Activated CD8-positive, alpha-beta memory T cell treated with anti-CD3 and anti-CD28 coated beads for 4 hours (primary cell): ENCODE measurements around the gene NCAPH2.
A peak's percentile ranks its signal among the peaks of the same experiment; 100 is the strongest.

Experiments used
- DNase-seq, 2 donors: peaks; one replicate each; pipeline ENCODE4 v3.0.0-alpha.2; 2020; ENCODE audit warnings: low read depth in 2 of 2

Gene NCAPH2

GRCh38 chr22:50507991-50508884 is at the start of gene NCAPH2:
Gene NCAPH2 (plus strand): TSS chr22:50508224. CDS start chr22:50508338, 114 bp downstream.
- DNase-seq = peak; percentile 96 to 97

GRCh38 chr22:50459016-50459415 is 49.0 kb upstream of the NCAPH2 start:
- no peak for DNase-seq

DNA sequence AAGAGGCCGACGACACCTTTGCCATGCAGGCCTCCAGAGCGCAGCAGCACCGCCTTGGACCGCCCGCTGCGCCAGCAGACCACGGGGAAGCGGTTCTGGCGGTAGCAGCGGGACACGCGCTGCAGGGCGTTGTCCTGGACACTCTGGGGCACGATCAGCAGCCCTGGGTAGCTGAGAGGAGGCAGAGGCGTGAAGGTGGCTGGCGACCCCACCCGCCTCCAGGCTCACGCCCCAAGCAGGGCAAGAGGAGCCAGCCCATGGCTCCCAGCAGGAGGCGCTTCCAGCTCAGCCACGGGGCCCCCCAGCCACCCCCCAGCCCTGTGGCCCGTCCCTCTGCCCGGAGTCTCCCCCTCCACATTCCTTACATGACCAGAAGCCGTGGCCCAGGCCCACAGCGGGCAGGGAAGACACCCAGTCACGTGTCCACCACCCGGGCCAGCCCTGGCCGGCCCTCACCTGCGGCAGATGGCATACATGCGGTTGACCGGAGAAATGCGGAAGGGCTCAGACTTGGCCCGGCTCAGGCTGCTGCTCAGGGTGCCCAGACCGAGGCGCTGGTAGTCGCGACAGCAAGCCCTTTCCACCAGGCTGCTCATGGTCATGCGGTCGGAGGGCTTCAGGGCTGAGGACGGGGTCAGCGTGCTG is 48.4 kb upstream of the NCAPH2 start:
- no peak for DNase-seq

- DNase-seq = no peak
Measured at GRCh38 chr22:50460938-50461337, 47.1 kb upstream of the NCAPH2 start.

DNA sequence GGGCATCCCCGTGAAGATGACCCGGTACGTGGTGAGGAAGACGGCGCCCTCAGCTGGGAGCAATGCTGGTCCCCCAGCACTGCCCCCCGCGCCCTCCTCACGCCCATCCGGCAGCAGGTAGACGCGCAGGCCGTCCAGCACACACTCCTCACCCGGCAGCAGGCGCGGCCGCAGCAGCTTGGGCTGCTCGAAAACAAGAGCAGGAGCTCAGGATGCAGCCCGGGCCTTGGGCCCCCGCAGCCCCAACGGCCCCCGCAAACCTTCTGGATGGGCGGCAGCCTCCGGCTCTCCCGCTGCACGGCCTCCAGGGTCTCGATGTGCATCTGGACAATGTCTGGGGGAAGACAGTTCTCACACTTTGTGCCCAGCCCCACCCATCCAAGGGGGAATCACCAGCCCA is 46.5 kb upstream of the NCAPH2 start:
- DNase-seq = no peak

DNA sequence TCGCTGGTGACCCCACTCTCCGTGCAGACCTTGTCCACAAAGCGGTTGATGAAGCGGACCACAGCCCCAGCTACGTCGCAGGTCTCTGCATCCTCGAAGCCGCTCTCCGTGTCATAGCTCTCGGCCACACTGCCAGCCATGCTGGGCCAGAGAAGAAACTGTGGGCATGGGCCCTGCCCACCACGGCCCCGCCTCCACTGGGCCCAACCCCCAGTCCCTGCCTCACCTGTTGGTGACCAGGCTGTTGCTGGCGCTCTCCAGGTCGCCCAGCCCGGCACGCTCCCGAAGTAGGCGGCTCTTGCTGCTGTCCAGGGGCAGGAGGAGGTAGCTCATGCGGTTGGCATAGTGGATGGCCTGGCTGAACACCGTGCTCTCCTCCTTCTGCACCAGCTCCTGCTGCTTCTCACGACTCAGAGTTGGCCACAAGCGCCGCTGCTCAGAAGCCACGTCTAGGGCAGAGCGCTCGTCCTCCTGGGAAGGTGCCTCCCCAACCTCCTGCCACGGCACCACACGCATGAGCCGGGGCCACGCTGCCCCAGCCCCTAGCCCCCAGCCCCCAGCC is 46.0 kb upstream of the NCAPH2 start:
- no peak for DNase-seq

- no peak for DNase-seq
Measured at GRCh38 chr22:50463188-50463900, 44.7 kb upstream of the NCAPH2 start.

DNA sequence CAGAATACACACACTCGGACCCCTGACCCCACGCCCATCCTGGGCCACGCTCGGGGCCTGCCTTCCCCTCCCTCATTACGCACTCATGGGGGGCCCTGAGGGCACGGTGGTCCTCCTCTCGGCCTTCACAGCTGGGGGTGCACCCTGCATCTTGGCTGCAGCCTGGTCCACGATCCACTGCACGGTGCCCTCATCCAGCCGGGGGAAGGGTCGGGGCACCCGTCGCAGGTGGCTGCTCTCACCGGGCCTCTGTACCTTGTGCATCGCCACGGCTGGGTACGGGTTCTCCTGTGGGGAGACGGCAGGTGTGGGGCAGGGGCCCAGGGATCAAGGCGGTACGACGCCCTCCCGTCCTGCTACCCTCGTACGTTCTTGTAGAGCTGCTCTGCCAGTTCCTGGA is 43.6 kb upstream of the NCAPH2 start:
- no peak for DNase-seq

GRCh38 chr22:50465066-50465930 is 42.7 kb upstream of the NCAPH2 start:
- DNase-seq = no peak

GRCh38 chr22:50467341-50467740 is 40.7 kb upstream of the NCAPH2 start:
- DNase-seq = no peak

DNA sequence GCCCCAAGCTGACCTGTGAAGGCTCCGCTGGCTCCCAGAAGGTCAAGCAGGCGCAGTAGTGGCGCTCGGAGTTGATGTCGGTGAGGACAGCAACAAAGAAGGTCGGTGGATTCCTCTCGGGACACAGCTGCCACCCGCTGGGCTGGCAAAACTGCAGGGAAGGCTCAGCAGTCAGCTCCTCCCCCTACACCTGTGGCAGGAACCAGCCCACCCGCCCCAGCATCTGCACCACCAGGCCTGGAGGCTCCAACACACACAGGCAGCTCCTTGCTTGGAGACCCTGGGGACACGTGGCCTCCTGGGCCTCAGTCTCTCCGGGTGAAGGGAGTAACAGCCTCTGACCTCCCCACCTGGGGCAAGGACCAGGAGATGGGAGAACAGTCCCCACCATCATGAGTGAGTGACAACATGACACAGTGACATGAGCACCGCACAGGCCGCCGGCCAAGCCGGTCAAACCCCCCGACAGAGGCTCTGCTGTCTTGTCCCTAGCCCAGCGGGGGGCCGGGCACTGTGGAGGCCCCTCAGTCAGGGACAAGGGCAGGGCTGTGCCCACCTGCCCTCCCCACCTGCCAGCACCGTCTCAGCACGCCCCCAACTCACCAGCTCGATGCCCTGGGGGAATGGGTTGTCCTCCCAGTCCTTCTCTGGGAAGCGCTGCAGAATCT is 40.1 kb upstream of the NCAPH2 start:
- no peak for DNase-seq

- DNase-seq = no peak
Measured at GRCh38 chr22:50468626-50469025, 39.4 kb upstream of the NCAPH2 start.

- peak; percentile 94 to 95 for DNase-seq
Measured at GRCh38 chr22:50469377-50470305, 38.4 kb upstream of the NCAPH2 start.

GRCh38 chr22:50470491-50470890 is 37.5 kb upstream of the NCAPH2 start:
- DNase-seq = no peak

GRCh38 chr22:50471197-50471847 is 36.7 kb upstream of the NCAPH2 start:
- DNase-seq = no peak

DNA sequence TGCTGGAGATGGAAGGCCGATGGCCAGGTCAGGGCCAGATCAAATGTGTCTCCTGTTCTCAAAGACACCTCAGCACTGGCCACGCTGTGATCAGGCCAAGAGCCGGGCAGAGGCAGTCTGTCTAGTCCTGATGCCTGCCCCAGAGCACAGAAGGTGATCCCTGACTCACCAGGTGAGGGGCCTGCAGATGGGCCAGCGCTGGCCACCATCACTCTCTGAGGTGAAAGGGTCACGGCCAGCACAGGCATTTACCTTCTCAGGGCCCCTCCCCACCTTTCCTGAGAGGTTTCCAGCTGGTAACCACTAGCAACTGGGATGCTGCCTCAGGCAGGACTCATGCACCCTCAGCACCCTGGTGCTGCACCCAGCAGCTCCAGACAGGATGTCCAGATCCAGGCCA is 36.1 kb upstream of the NCAPH2 start:
- DNase-seq = no peak

DNA sequence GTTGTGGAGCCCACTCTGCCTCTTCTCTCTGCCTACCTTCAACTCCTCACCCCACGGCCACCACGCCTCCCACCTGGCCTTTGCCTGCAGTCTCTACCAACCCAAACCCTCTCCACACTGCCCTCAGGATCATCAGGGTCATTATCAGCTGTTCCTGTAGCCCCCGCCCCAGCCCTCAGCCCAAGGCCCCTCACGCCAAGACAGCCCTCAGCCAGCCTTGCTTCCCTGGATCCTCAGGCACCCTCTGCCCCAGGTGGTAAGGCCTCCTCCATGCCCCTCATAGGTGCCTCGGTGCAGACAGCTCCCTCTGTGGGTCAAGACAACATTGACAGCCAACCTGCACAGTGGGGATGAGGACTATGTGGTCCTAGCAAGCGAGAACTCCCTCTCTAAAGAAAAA is 34.9 kb upstream of the NCAPH2 start:
- DNase-seq = peak in 1 of 2 donors; percentile 28

GRCh38 chr22:50473855-50474671 is 34.0 kb upstream of the NCAPH2 start:
- DNase-seq = no peak
